Caco-2 (cell line): ENCODE measurements around the gene MAST4. TPM values are rescaled to one million over a fixed set of nuclear protein-coding genes. Genes with fewer than 3 reads are reported as not detected.
A peak's percentile ranks its signal among the peaks of the same experiment; 100 is the strongest.

Source experiments
- BruUV-seq: library from RNA; stranded (reverse); fragments of 400-500 nt; replicated peaks from 2 replicates; lab custom pipeline; 2021; lab: Mats Ljungman, UMichigan
- CTCF ChIA-PET: fragments of 300-600 bp; sonication (Branson Sonifier 250); formaldehyde crosslinking; loops from one replicate; lab custom pipeline; 2022; ENCODE audit warnings: antibody characterized with exemption; lab: Charles Lee
- POLR2A ChIA-PET: fragments of 300-600 bp; sonication (Branson Sonifier 250); formaldehyde crosslinking; loops from one replicate; lab custom pipeline; 2022; ENCODE audit warnings: antibody characterized with exemption; lab: Charles Lee
- DNase-seq, 2 experiments: peaks; one replicate each; pipeline versions ENCODE4 v3.0.0 to v3.0.0-alpha.2; 2020 to 2022
- H3K27me3 ChIP-seq: replicated peaks from 2 replicates; pipeline ENCODE4 v1.6.0; 2011; ENCODE audit warnings: low read length; ENCODE audit not compliant: control insufficient read depth, insufficient read depth
- H3K36me3 ChIP-seq: 2 replicates; pipeline ENCODE4 v1.5.1; 2011; ENCODE audit warnings: low read length; ENCODE audit not compliant: control insufficient read depth, insufficient read depth
- H3K4me1 ChIP-seq: fragments of 250-450 bp; sonication (Bioruptor Pico); 2 replicates; pipeline ENCODE4 v1.5.1; 2020; ENCODE audit warnings: mild to moderate bottlenecking
- H3K4me3 ChIP-seq: 2 replicates; pipeline ENCODE4 v1.5.1; 2011; ENCODE audit warnings: low read depth, mild to moderate bottlenecking, control low read depth, low read length
- H3K9me3 ChIP-seq: fragments of 250-450 bp; sonication (Bioruptor Pico); 2 replicates; pipeline ENCODE4 v1.5.1; 2020; ENCODE audit warnings: mild to moderate bottlenecking, moderate library complexity
- H3K27ac Mint-ChIP-seq: one replicate; pipeline ENCODE4 v1.8.0; 2022; ENCODE audit warnings: mixed read lengths; ENCODE audit not compliant: unreplicated experiment
- H3K27me3 Mint-ChIP-seq: one replicate; pipeline ENCODE4 v1.8.0; 2022; ENCODE audit warnings: mixed read lengths; ENCODE audit not compliant: insufficient read depth, unreplicated experiment
- H3K36me3 Mint-ChIP-seq: one replicate; pipeline ENCODE4 v1.8.0; 2022; ENCODE audit warnings: mild to moderate bottlenecking, mixed read lengths; ENCODE audit not compliant: insufficient read depth, unreplicated experiment
- H3K4me1 Mint-ChIP-seq: one replicate; pipeline ENCODE4 v1.8.0; 2022; ENCODE audit warnings: low read depth, mixed read lengths; ENCODE audit not compliant: unreplicated experiment
- H3K4me3 Mint-ChIP-seq: one replicate; pipeline ENCODE4 v1.8.0; 2022; ENCODE audit warnings: mild to moderate bottlenecking, moderate library complexity, mixed read lengths; ENCODE audit not compliant: unreplicated experiment
- H3K9me3 Mint-ChIP-seq: one replicate; pipeline ENCODE4 v1.8.0; 2022; ENCODE audit warnings: mixed read lengths; ENCODE audit not compliant: unreplicated experiment
- intact Hi-C: fragments of 100-400 bp; cut with micrococcal nuclease; formaldehyde crosslinking; loops from one replicate; pipeline ENCODE4 v1.10.0; 2022; ENCODE audit not compliant: unreplicated experiment
- total RNA-seq: library from RNA; stranded (reverse); gene quantifications from 2 replicates; pipeline ENCODE4 v1.2.3, GENCODE V29; 2022
- TF ChIP-seq, protein P1 (sequence below), 2 experiments: fragments of 200-600 bp in 1 of 2; IDR thresholded peaks; 1 replicate in 1 of 2; 2 replicates in 1 of 2; pipeline versions ENCODE4 v1.5.1 to v1.8.0; 2011 to 2022; ENCODE audit warnings: antibody characterized with exemption in 1 of 2, control low read depth in 1 of 2, inconsistent platforms in 1 of 2, low read depth in 1 of 2, low read length in 1 of 2, mild to moderate bottlenecking in 1 of 2, moderate library complexity in 1 of 2; ENCODE audit not compliant: insufficient read depth in 1 of 2, severe bottlenecking in 1 of 2, unreplicated experiment in 1 of 2

Gene MAST4
- total RNA-seq, 1 experiment from 2014 or later, result 17.8 TPM

GRCh38 chr5:67156976-67157583 lies 560.9 kb downstream of the MAST4 start:
- peaks cover 34% of the 10 kb centered on the region for H3K36me3 Mint-ChIP-seq
- peak in 1 of 2 experiments; percentile 49 for DNase-seq
- no peak overlapping the region for H3K4me3 Mint-ChIP-seq
- no TSS peak for BruUV-seq
- ChIA-PET CTCF (interaction anchor here (0.5 to 0.6 kb wide), 2 partner anchors 43 to 394 kb away, joined by 3 read pairs; no protein-coding TSS in a partner anchor), POLR2A (no interaction called here)
- no peaks in the 10 kb centered on the region for H3K9me3 Mint-ChIP-seq
- no peaks in the 10 kb centered on the region for H3K27me3 Mint-ChIP-seq
- no peaks in the 10 kb centered on the region for H3K4me1 Mint-ChIP-seq
- no peak overlapping the region for H3K27ac Mint-ChIP-seq
- H3K4me3 ChIP-seq, result no peak overlapping the region
- intact Hi-C loops, result loop anchor here (1.0 kb wide), 1 partner anchor 52 kb away; no protein-coding TSS in a partner anchor
- H3K9me3 ChIP-seq, result no peaks in the 10 kb centered on the region
- no peaks in the 10 kb centered on the region for H3K27me3 ChIP-seq
- TF ChIP-seq, protein P1, sequence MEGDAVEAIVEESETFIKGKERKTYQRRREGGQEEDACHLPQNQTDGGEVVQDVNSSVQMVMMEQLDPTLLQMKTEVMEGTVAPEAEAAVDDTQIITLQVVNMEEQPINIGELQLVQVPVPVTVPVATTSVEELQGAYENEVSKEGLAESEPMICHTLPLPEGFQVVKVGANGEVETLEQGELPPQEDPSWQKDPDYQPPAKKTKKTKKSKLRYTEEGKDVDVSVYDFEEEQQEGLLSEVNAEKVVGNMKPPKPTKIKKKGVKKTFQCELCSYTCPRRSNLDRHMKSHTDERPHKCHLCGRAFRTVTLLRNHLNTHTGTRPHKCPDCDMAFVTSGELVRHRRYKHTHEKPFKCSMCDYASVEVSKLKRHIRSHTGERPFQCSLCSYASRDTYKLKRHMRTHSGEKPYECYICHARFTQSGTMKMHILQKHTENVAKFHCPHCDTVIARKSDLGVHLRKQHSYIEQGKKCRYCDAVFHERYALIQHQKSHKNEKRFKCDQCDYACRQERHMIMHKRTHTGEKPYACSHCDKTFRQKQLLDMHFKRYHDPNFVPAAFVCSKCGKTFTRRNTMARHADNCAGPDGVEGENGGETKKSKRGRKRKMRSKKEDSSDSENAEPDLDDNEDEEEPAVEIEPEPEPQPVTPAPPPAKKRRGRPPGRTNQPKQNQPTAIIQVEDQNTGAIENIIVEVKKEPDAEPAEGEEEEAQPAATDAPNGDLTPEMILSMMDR (IDR thresholded peaks at IDR 0.05; ENCODE audit: insufficient read depth in 1 of 2, low read depth in 1 of 2, low read length in 1 of 2, severe bottlenecking in 1 of 2, unreplicated experiment in 1 of 2), result peak; percentile 82 to 88
- H3K36me3 ChIP-seq, result no peaks in the 10 kb centered on the region; the same call in 1 of the 2 replicates
- H3K4me1 ChIP-seq, result no peaks in the 10 kb centered on the region

DNA sequence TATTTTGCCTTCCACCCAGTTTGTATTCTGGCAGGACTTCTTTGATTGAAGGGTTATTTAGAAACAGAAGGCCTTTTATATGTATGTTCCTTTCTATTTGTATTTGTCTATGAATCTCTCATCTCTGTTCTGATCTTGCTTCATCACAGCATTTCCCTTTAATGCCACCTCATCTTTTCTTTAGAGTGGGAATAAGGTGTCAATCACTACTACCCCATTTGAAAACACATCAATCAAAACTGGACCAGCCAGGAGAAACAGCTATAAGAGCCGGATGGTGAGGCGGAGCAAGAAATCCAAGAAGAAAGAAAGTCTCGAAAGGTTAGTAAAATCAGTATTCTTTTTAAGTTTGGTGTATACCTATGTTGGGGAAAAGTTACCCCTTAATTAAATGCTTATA lies 564.1 kb downstream of the MAST4 start:
- Mint-ChIP-seq H3K4me1 (no peaks in the 10 kb centered on the region), H3K4me3 (no peak overlapping the region), H3K27ac (no peak overlapping the region), H3K27me3 (no peaks in the 10 kb centered on the region), H3K9me3 (no peaks in the 10 kb centered on the region), H3K36me3 (peaks cover 65% of the 10 kb centered on the region)
- intact Hi-C loops, result no loop called here
- Histone ChIP-seq H3K27me3 (no peaks in the 10 kb centered on the region), H3K36me3 (no peaks in the 10 kb centered on the region; the same call in 1 of the 2 replicates), H3K9me3 (no peaks in the 10 kb centered on the region), H3K4me1 (no peaks in the 10 kb centered on the region), H3K4me3 (no peak overlapping the region)
- BruUV-seq, result no TSS peak
- TF ChIP-seq, protein P1 (IDR thresholded peaks at IDR 0.05; ENCODE audit: insufficient read depth in 1 of 2, low read depth in 1 of 2, low read length in 1 of 2, severe bottlenecking in 1 of 2, unreplicated experiment in 1 of 2), result no peak
- ChIA-PET CTCF (no interaction called here), POLR2A (no interaction called here)
- DNase-seq, result no peak

- no peak overlapping the region for H3K4me3 ChIP-seq
- BruUV-seq, result no TSS peak
- Mint-ChIP-seq H3K4me1 (no peaks in the 10 kb centered on the region), H3K9me3 (no peaks in the 10 kb centered on the region), H3K27ac (no peak overlapping the region), H3K36me3 (peaks cover 67% of the 10 kb centered on the region), H3K27me3 (no peaks in the 10 kb centered on the region), H3K4me3 (no peak overlapping the region)
- POLR2A ChIA-PET, result no interaction called here
- no peaks in the 10 kb centered on the region; the same call in 1 of the 2 replicates for H3K36me3 ChIP-seq
- DNase-seq, result no peak
- CTCF ChIA-PET, result interaction anchor here (1.0 kb wide), 1 partner anchor 48 kb away, joined by 3 read pairs; no protein-coding TSS in a partner anchor
- H3K27me3 ChIP-seq, result no peaks in the 10 kb centered on the region
- TF ChIP-seq, protein P1 (IDR thresholded peaks at IDR 0.05; ENCODE audit: insufficient read depth in 1 of 2, low read depth in 1 of 2, low read length in 1 of 2, severe bottlenecking in 1 of 2, unreplicated experiment in 1 of 2), result no peak
- no peaks in the 10 kb centered on the region for H3K4me1 ChIP-seq
- no peaks in the 10 kb centered on the region for H3K9me3 ChIP-seq
- intact Hi-C loops, result no loop called here
Observed at GRCh38 chr5:67160985-67161384, 564.8 kb downstream of the MAST4 start.
